HG03103 (cell line): ENCODE results near the gene GLCCI1.

Experiments used
- ATAC-seq: cut with Tn5 transposase; IDR thresholded peaks from one replicate; pipeline ENCODE4 v1.9.1; 2021; ENCODE audit warnings: low read depth; ENCODE audit not compliant: unreplicated experiment

The GLCCI1 gene

GRCh38 chr7:7959979-7960670 is 8.5 kb upstream of the GLCCI1 start:
- peak; percentile 78 for ATAC-seq

GRCh38 chr7:7962851-7963250 is 5.7 kb upstream of the GLCCI1 start:
- ATAC-seq = no peak

- no peak for ATAC-seq
These were observed 4.3 kb upstream of the GLCCI1 start for GRCh38 chr7:7964250-7964649.

GRCh38 chr7:7964691-7965090 is 3.9 kb upstream of the GLCCI1 start:
- no peak for ATAC-seq

- ATAC-seq = no peak
These were observed 3.3 kb upstream of the GLCCI1 start for GRCh38 chr7:7965301-7965700.

- ATAC-seq = no peak
These were observed 2.4 kb upstream of the GLCCI1 start for GRCh38 chr7:7966141-7966734.

- ATAC-seq = no peak
These were observed 581 bp upstream of the GLCCI1 start for GRCh38 chr7:7967886-7968543.

- peak; percentile 3 for ATAC-seq
These were observed 975 bp downstream of the GLCCI1 start for GRCh38 chr7:7969306-7970236.

- ATAC-seq = no peak
These were observed 1.6 kb downstream of the GLCCI1 start for GRCh38 chr7:7970237-7970530.

- ATAC-seq = no peak
These were observed 2.1 kb downstream of the GLCCI1 start for GRCh38 chr7:7970531-7971307.

GRCh38 chr7:7971308-7972040 is 2.9 kb downstream of the GLCCI1 start:
- no peak for ATAC-seq

- ATAC-seq = no peak
These were observed 3.5 kb downstream of the GLCCI1 start for GRCh38 chr7:7972128-7972527.

- ATAC-seq = no peak
These were observed 4.5 kb downstream of the GLCCI1 start for GRCh38 chr7:7972922-7973594.

GRCh38 chr7:7976677-7977076 is 8.1 kb downstream of the GLCCI1 start:
- no peak for ATAC-seq

GRCh38 chr7:7977774-7978173 is 9.2 kb downstream of the GLCCI1 start:
- ATAC-seq = no peak

- ATAC-seq = no peak
These were observed 10.3 kb downstream of the GLCCI1 start for GRCh38 chr7:7978860-7979259.

- ATAC-seq = no peak
These were observed 11.0 kb downstream of the GLCCI1 start for GRCh38 chr7:7979558-7979957.

- ATAC-seq = no peak
These were observed 11.5 kb downstream of the GLCCI1 start for GRCh38 chr7:7980134-7980533.

- ATAC-seq = no peak
These were observed 14.3 kb downstream of the GLCCI1 start for GRCh38 chr7:7982904-7983303.
